Vagina (tissue), 2 donors: ENCODE results near the gene PLAC1.

Source experiments
- CTCF ChIP-seq, 3 experiments: fragments of 450-650 bp in 2 of 3; fragments of 200-600 bp in 1 of 3; sonication (generic) in 1 of 3; IDR thresholded peaks; one replicate each; pipeline ENCODE4 v1.5.1; 2017 to 2019; ENCODE audit warnings: antibody characterized with exemption in 3 of 3, mild to moderate bottlenecking in 2 of 3, moderate library complexity in 2 of 3
- POLR2A ChIP-seq, 2 donors: fragments of 450-650 bp; IDR thresholded peaks; one replicate each; pipeline ENCODE4 v1.6.1; 2017; ENCODE audit warnings: antibody characterized with exemption in 2 of 2, mild to moderate bottlenecking in 2 of 2, moderate library complexity in 2 of 2

GRCh38 chrX:134552351-134552750 is 105.9 kb downstream of the PLAC1 start:
- TF ChIP-seq POLR2A (IDR thresholded peaks at IDR 0.05): no peak
- no peak for TF ChIP-seq CTCF (IDR thresholded peaks at IDR 0.05)
